Measurements from ENCODE around the gene LRRC59. TPM values are rescaled to one million over a fixed set of nuclear protein-coding genes. Genes with fewer than 3 reads are reported as not detected.
A peak's percentile ranks its signal among the peaks of the same experiment; 100 is the strongest.

The LRRC59 gene
- total RNA-seq, 1 experiment from 2014 or later: 108 TPM

- no peak for TF ChIP-seq ZMAT4 (CRISPR knock-in tag; IDR thresholded peaks at IDR 0.05)
- TF ChIP-seq ZNF219 (CRISPR knock-in tag; IDR thresholded peaks at IDR 0.05; ENCODE audit: borderline replicate concordance): no peak
- TF ChIP-seq NFE2L1 (CRISPR knock-in tag; IDR thresholded peaks at IDR 0.05): peak; percentile 89
- TF ChIP-seq NFATC4 (CRISPR knock-in tag; IDR thresholded peaks at IDR 0.05): no peak
- 0 out of 2 replicates have a peak, but pooled peaks have one; percentile 39 for TF ChIP-seq ZNF317 (CRISPR knock-in tag; IDR thresholded peaks at IDR 0.05; ENCODE audit: borderline replicate concordance, low read depth)
- peak; percentile 90; the same call in 1 of the 2 replicates for TF ChIP-seq KAT7 (CRISPR knock-in tag; IDR thresholded peaks at IDR 0.05; ENCODE audit: borderline replicate concordance)
- no peak for TF ChIP-seq IRF2 (CRISPR knock-in tag; IDR thresholded peaks at IDR 0.05; ENCODE audit: borderline replicate concordance, low read depth)
- peak; percentile 98 for TF ChIP-seq MAX (CRISPR knock-in tag; IDR thresholded peaks at IDR 0.05)
- TF ChIP-seq ZNF425 (CRISPR knock-in tag; conservative IDR thresholded peaks at IDR 0.05): no peak
- no peak for TF ChIP-seq JAZF1 (CRISPR knock-in tag; IDR thresholded peaks at IDR 0.05)
- TF ChIP-seq SP1 (CRISPR knock-in tag; conservative IDR thresholded peaks at IDR 0.05): peak; percentile 98
- TF ChIP-seq ZNF232 (CRISPR knock-in tag; IDR thresholded peaks at IDR 0.05): no peak; the same call in 1 of the 2 replicates
- TF ChIP-seq TEAD1 (CRISPR knock-in tag; IDR thresholded peaks at IDR 0.05): peak; percentile 97; the same call in 1 of the 2 replicates
- TF ChIP-seq ERG (CRISPR knock-in tag; IDR thresholded peaks at IDR 0.05): no peak
- no peak for TF ChIP-seq ZNF423 (CRISPR knock-in tag; IDR thresholded peaks at IDR 0.05)
- peak; percentile 97 for TF ChIP-seq FOXP1 (CRISPR knock-in tag; IDR thresholded peaks at IDR 0.05; ENCODE audit: borderline replicate concordance)
- TF ChIP-seq ATF2 (CRISPR knock-in tag; IDR thresholded peaks at IDR 0.05; ENCODE audit: borderline replicate concordance, low read depth): no peak; the same call in 1 of the 2 replicates
Measured at GRCh38 chr17:50397111-50397918, at the start of gene LRRC59 (continued).

GRCh38 chr17:50445730-50446325 lies 48.5 kb upstream of the LRRC59 start:
- H3K27me3 Mint-ChIP-seq (ENCODE audit: low read depth): no peaks in the 10 kb centered on the region
- peaks cover 9% of the 10 kb centered on the region for H3K4me1 Mint-ChIP-seq
- H3K27ac Mint-ChIP-seq: no peak overlapping the region
- no peak overlapping the region for H3K4me3 Mint-ChIP-seq
- H3K9me3 Mint-ChIP-seq: no peaks in the 10 kb centered on the region
- ChIA-PET POLR2A (no interaction called here), CTCF (interaction anchor here (0.9 kb wide), 1 partner anchor 48 kb away, joined by 6 read pairs; the partner anchor contains the start of gene LRRC59)
- DNase-seq (ENCODE audit: low spot score): no peak
- no peaks in the 10 kb centered on the region for H3K36me3 Mint-ChIP-seq
- no peak for ATAC-seq
- TF ChIP-seq ZNF532 (CRISPR knock-in tag; IDR thresholded peaks at IDR 0.05; ENCODE audit: borderline replicate concordance) (no peak), ATF1 (CRISPR knock-in tag; IDR thresholded peaks at IDR 0.05) (no peak), CBFB (CRISPR knock-in tag; IDR thresholded peaks at IDR 0.05; ENCODE audit: low read depth) (no peak), ZNF263 (CRISPR knock-in tag; IDR thresholded peaks at IDR 0.05; ENCODE audit: low read depth) (no peak), KAT7 (CRISPR knock-in tag; IDR thresholded peaks at IDR 0.05; ENCODE audit: borderline replicate concordance) (no peak)
